ENCODE results near the gene OR8A1.
"Not testable (repeated sequence)": the region's sequence is repeated elsewhere in the genome, so short reads cannot be mapped to it uniquely, and the experiment has no call there.

OR8A1 gene

DNA sequence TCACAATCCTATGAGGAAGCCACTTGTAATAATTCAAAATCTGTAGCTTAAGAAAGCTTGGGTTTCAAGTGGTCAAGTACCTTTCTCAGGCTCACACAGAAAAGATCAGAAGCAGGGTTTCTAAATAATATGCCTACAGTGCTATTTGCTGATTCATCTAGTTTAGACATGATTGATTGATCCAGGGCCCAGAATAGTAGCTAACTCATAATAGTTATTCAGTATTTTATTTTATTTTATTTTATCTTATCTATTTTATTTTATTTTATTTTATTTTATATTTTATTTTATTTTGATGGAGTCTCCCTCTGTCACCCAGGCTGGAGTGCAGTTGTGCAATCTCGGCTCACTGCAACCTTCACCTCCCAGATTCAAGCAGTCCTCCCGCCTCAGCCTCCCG lies 25.5 kb downstream of the OR8A1 start:
- no peak for DNase-seq (ENCODE audit: low spot score)

DNA sequence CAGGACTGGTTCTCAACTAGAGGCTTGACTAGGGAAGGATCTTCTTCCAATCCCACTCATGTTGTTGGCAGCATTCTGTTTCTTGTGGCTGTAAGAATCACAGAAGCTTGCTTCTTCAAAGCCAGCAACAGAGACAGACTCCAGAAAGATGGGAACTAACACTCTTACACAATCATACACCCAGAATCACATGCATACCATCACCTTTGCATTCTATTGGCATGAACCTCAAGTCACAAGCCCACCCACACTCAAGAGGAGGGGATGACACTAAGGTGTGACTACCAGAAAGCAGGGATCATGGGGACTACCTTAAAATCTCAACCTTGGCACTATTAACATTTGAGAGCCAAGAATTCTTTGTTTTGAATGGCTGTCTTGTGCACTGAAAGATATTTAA lies 27.8 kb downstream of the OR8A1 start:
- DNase-seq (ENCODE audit: low spot score) = no peak

DNA sequence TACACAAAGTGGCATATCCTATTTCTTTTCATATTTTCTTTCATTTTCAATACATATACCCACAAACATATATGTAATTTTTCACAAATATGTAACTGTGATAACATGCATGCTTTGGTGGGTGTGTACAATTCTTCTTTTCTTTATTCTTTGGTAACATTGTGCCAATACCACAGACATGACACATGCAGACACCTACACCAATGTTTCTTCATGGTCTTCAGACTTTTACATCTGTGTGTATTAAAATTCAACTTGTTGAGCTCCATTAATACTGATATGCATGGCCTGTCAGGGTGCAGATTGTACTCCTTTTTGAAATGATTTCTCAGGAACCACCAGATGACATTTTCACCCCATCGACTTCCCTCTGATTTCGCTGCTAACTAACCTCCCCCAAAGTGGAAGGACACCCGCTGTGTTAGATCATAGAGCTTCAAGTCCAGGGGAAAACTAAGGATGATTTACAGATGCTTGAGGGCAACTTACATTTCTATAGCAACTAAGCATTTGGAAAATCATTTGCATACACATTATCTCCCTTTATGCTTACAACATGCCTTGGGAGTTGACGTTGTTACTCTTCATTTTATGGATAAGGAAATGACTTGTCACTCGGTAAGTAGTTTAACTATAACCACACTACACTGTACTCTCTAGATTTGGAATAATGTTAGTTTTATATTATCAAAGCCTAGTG lies 31.0 kb downstream of the OR8A1 start:
- no peak for DNase-seq (ENCODE audit: low spot score)

DNA sequence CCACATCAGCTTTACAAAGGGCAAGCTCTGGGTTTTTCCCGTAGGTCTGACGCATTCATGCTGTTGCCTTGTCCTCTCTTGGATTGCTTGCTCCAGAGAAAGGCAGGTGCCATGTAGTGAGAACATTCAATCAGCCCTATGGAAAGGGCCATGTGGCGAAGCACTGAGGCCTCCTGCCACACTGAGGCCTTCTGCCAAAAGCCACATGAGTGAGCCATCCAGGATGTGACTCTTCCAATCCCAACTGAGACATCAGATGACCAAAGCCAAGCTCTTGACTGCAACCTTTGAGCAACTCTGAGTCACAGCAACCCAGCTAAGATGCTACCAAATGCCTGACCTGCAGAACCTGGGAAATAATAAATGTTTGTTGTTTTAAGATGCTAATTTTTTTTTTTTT lies 32.4 kb downstream of the OR8A1 start:
- DNase-seq (ENCODE audit: low spot score) = no peak

- not testable (repeated sequence) for DNase-seq (ENCODE audit: low spot score)
Observed at GRCh38 chr11:124602723-124603122, 32.9 kb downstream of the OR8A1 start.

- DNase-seq (ENCODE audit: low spot score) = no peak
Observed at GRCh38 chr11:124605719-124606118, 35.9 kb downstream of the OR8A1 start.

DNA sequence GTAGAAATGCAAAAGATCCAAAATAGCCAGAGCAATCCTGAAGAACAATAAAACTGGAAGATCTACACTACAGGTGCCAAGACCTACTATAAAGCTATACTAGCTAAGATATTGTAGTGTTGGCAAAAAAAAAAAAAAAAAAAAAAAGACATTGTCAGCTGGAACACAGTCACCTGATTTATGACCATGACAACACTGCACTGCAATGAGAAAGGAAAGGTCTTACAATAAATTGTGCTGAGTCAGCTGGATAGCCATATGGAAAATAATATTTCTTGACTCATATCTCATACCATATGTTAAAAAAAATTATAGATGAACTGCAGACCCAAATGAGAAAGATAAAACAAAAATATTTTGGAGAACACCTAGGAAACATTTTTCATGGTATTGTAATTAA lies 38.4 kb downstream of the OR8A1 start:
- DNase-seq (ENCODE audit: low spot score) = peak; percentile 5

- DNase-seq (ENCODE audit: low spot score) = no peak
Observed at GRCh38 chr11:124610295-124610694, 40.5 kb downstream of the OR8A1 start.

- no peak for DNase-seq (ENCODE audit: low spot score)
Observed at GRCh38 chr11:124611064-124611463, 41.3 kb downstream of the OR8A1 start, which contains the start of gene PANX3. Gene PANX3 (plus strand): TSS chr11:124611428. CDS start chr11:124611557, 129 bp downstream.

DNA sequence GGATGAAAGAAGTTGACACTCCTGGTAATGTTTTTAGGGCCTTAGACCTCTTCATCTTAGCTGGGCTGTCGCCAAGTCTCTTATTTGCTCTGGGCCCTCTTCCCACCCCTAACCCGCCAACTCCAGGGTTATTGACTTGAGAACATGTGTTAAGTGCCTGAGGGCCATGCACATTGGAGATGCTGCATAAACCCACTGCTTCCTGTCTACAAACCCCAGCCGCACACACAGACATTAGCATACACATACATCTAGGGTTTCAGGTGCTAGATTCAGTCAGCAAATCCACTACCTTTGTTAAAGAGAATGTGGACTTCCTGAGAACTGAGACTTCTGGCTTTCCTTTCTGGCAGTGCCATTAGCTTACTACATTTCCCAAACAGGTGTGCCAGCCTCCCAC lies 42.2 kb downstream of the OR8A1 start:
- no peak for DNase-seq (ENCODE audit: low spot score)

- no peak for DNase-seq (ENCODE audit: low spot score)
Observed at GRCh38 chr11:124612567-124613246, 42.9 kb downstream of the OR8A1 start.

- DNase-seq (ENCODE audit: low spot score) = no peak
Observed at GRCh38 chr11:124618863-124619262, 49.1 kb downstream of the OR8A1 start.

Measured in SW480 (cell line).